H54 (cell line): Measurements from ENCODE around the gene PA2G4.
A peak's percentile ranks its signal among the peaks of the same experiment; 100 is the strongest.
"Not testable (repeated sequence)": the region's sequence is repeated elsewhere in the genome, so short reads cannot be mapped to it uniquely, and the experiment has no call there.

Experiments
- DNase-seq: peaks from one replicate; pipeline ENCODE4 v3.0.0; 2011; ENCODE audit warnings: low spot score, mixed read lengths; ENCODE audit not compliant: insufficient read length
- FAIRE-seq: peaks from 3 replicates; lab custom pipeline; 2011; peaks lifted over from hg19 to GRCh38; lab: Jason Lieb, UNC
- POLR2A ChIP-seq: IDR thresholded peaks from 2 replicates; pipeline ENCODE4 v1.6.1; 2011; ENCODE audit warnings: low read depth, mild to moderate bottlenecking, low read length

The PA2G4 gene

DNA sequence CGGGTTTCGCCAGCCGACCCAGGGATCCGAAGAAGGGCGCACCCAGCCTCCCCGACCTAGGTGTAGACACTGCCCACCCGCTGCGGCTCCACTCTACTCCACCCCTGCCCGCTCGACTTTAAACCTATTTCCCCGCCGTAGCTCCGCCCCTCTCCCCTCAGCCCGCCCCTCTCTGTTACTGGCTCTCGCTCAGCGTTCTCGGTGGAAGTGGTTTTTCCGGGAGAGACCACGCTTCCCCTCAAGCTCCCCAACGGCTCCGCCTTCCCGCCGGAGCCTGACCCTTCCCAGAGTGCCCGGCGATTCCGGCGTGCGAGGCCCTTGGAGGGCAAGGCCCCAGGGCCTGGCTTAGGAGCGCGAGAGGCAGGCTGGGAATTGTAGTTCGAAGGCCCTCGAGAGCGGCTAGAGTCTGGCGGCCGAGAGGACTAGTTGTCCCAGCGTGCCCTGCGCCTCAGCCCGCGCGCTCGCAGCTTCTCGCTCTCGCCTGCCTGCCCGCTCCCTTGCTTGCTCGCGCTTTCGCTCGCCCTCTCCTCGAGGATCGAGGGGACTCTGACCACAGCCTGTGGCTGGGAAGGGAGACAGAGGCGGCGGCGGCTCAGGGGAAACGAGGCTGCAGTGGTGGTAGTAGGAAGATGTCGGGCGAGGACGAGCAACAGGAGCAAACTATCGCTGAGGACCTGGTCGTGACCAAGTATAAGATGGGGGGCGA is at the start of gene PA2G4:
Gene PA2G4 (plus strand): TSS at position 451 of the 706 bp plus-strand sequence. CDS start 179 bp downstream, at position 630.
- FAIRE-seq = peak; percentile 81

DNA sequence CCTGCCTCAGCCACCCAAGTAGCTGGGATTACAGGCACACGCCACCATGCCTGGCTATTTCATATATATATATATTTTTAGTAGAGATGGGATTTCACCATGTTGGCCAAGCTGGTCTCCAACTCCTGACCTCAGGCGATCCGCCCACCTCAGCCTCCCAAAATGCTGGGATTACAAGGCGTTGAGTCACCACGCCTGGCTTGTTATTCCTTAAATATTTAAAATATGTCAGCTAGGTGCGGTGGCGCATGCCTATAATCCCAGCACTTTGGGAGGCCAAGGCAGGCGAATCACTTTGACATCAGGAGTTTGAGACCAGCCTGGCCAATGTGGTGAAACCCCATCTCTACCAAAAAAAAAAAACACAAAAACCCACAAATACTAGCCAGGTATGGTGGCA is 44.4 kb upstream of the PA2G4 start:
- not testable (repeated sequence) for FAIRE-seq, DNase-seq

More for the DNA sequence above, at the start of gene PA2G4:
- peak; percentile 93 for DNase-seq
- peak; percentile 94 for TF ChIP-seq POLR2A

DNA sequence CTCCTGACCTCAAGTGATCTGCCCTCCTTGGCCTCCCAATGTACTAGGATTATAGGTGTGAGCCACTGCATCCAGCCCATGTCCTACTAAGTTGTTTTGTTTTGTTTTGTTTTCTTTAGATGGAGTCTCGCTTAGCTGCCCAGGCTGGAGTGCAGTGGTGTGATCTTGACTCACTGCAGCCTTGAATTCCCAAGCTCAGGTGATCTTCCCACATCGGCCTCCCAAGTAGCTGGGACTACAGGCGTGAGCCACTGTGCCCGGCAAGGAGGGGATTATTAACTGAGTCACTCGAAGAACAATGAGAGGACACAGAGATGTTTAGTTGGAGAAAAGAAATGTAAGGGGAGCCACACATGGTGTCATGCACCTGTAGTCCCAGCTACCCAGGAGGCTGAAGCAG is 42.4 kb upstream of the PA2G4 start:
- no peak for TF ChIP-seq POLR2A
- FAIRE-seq (no peak), DNase-seq (no peak)

DNA sequence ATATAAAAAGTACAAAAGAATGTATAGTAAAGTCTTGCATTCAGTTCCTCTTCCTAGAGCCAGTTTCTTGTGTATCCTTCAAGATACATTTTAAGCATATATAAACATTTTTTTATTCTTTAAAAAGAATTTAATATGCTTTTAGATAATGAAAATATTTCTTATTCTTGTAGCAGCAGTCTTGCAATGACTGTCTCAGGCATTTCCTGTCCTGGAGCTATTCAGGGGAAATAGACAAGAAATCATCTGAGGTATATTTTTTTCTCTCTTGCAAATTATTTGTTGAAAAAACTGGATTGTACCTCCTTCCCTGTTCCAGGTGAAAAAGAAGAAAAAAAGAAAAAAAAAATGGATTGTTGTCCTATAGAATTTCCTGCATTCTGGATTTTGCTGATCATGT is 41.4 kb upstream of the PA2G4 start:
- FAIRE-seq (no peak), DNase-seq (no peak)
- TF ChIP-seq POLR2A = no peak

DNA sequence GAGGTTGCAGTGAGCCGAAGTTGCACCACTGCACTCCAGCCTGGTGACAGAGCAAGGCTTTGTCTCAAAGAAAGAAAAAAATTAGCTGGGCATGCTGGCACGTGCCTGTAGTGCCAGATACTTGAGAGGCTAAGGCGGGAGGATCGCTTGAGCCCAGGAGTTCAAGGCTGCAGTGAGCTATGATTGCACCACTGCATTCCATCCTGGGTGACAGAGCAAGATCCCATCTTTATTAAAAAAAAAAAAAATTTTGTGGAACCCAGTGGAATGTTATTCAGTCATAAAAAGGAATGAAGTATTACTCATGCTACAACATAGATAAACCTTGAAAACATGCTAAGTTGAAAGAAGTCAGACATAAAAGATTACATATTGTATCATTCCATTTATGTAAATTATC is 32.7 kb upstream of the PA2G4 start:
- TF ChIP-seq POLR2A = no peak
- DNase-seq = no peak
- no peak for FAIRE-seq

DNA sequence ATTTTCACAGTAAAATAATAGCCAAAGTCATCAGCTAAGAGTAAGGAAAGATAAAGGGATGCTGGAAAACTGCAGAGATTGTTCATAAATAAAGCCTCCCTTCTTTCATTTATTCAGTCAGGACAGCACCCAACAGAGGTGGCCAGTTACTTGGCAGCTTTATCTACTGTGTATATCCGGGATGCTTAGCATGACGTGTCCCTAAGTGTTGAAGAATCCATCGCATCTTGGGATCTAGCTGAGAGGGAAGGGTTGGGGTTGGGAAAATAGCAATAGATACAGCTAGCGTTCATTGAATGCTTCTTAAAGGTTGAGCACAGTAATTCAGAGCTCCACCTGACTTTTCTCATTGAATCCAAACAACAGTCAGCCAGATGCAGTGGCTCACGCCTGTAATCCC is 30.0 kb upstream of the PA2G4 start:
- no peak for TF ChIP-seq POLR2A
- FAIRE-seq (no peak), DNase-seq (no peak)

DNA sequence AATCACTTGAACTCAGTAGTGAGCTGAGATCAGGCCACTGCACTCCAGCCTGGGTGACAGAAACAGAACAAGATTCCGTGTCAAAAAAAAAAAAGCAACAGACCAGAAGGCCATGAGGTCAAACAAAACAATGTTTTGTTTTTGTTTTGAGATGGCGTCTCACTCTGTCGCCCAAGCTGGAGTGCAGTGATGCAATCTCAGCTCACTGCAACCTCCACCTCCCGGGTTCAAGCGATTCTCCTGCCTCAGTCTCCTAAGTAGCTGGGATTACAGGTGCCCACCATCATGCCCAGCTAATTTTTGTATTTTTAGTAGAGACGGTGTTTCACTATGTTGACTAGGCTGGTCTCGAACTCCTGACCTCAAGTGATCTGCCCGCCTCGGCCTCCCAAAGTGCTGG is 26.4 kb upstream of the PA2G4 start:
- FAIRE-seq, DNase-seq: not testable (repeated sequence)

DNA sequence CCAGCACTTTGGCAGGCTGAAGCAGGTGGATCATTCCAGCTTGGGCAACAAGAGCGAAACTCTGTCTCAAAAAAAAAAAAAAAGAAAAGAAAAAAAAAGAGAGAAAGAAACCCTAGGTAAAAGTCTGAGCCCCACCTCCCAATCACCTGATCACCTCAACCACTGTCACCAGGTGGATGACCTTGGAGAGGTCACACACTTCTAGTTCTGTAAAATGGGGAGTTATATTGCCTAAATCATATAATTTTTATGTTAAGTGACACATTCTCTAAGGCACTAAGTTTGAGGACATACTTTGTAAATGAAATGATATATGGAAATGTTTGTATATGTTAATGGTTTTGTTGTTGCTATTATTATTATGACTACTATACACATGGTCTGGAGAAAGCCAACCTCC is 25.9 kb upstream of the PA2G4 start:
- no peak for TF ChIP-seq POLR2A
- FAIRE-seq = no peak
- DNase-seq = no peak

DNA sequence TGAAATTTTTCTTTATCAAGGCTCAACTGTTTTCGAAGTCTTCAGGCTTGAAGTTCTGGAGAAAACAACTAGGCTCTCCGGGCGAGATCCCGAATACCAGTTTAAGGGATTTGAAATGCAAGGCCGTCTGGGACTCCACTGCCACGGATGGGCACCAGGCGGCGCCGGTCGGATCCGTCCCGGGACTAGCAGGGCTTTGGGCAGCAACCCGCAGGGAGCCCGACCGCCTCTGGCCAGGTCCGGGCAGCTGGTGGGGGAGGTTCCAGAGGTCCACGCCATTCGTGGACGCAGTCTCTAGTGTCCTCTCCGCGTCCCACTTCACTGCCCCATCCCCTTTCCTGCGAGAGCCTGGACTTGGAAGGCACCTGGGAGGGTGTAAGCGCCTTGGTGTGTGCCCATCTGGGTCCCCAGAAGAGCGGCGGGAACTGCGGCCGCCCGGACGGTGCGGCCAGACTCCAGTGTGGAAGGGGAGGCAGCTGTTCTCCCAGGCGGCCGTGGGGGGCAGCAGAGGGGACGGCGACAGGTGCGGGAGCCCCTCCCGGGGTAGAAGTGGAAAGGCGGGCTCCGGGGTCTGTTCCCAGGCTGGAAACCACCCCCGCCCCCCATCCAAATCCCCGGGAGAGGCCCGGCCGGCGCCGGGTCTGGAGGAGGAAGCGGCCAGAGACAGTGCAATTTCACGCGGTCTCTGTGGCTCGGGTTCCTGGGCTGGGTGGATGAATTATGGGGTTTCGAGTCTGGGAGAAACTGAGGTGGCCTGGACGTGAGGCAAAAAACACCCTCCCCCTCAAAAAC is 25.2 kb upstream of the PA2G4 start:
- DNase-seq = peak; percentile 79
- no peak for FAIRE-seq

DNA sequence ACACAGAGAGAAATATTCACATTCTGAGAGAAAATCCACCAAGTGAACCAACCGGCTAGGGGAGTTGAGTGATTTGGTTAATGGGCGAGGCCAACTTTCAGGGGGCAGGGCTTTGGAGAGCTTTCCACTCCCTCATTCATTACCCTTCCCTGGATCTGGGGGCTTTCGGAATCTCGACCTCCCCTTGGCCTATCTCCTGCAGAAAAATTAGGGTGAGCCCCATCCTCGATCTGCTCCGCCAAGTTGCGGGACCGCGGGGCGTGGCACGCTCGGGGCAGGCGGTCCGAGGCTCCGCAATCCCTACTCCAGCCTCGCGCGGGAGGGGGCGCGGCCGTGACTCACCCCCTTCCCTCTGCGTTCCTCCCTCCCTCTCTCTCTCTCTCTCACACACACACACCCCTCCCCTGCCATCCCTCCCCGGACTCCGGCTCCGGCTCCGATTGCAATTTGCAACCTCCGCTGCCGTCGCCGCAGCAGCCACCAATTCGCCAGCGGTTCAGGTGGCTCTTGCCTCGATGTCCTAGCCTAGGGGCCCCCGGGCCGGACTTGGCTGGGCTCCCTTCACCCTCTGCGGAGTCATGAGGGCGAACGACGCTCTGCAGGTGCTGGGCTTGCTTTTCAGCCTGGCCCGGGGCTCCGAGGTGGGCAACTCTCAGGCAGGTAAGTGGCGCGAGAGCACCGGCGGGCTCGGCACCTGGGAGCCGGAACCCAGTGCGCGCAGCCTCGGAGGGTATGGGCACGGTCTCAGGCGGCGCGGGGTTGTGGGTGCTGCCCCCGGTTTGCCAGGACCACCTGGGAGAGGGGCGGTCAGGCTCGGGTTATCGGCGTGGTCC is 24.4 kb upstream of the PA2G4 start, which contains the start of gene ERBB3:
Gene ERBB3 (plus strand): TSS at position 443 of the 833 bp plus-strand sequence. CDS start 136 bp downstream, at position 579.
- peak; percentile 89 for DNase-seq
- TF ChIP-seq POLR2A = no peak; the same call in 1 of the 2 replicates
- peak; percentile 75 for FAIRE-seq

More for the DNA sequence above, 25.2 kb upstream of the PA2G4 start:
- no peak for TF ChIP-seq POLR2A

DNA sequence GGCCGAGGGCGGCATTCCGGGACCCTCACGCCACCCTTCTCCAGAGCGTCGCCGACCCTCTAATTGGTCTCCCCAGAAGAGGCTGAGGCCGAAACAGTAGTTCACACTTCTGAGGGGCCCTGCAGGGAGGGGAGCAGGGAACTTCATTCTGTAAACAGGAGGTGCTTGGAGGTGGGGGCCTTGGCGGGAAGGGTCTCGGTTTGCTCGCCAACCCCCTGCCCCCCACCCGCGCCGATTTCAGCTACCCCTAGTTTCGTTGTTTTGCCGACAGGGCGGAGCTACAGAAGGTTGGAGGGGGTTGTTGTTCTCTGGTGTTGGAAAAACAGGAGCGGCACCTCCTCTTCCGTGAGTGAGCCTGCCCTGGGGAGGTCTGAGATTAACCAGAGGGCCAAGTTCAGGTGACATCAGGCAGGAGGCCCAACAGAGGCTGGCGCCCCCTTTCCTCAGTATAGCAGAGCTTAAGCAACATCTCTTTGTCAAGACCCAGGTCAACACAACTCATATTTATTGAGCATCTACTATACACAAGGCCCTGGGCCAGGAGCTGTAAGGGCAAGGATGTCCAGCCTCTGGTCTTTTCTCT is 23.7 kb upstream of the PA2G4 start:
- no peak for TF ChIP-seq POLR2A
- no peak for DNase-seq
- no peak for FAIRE-seq

DNA sequence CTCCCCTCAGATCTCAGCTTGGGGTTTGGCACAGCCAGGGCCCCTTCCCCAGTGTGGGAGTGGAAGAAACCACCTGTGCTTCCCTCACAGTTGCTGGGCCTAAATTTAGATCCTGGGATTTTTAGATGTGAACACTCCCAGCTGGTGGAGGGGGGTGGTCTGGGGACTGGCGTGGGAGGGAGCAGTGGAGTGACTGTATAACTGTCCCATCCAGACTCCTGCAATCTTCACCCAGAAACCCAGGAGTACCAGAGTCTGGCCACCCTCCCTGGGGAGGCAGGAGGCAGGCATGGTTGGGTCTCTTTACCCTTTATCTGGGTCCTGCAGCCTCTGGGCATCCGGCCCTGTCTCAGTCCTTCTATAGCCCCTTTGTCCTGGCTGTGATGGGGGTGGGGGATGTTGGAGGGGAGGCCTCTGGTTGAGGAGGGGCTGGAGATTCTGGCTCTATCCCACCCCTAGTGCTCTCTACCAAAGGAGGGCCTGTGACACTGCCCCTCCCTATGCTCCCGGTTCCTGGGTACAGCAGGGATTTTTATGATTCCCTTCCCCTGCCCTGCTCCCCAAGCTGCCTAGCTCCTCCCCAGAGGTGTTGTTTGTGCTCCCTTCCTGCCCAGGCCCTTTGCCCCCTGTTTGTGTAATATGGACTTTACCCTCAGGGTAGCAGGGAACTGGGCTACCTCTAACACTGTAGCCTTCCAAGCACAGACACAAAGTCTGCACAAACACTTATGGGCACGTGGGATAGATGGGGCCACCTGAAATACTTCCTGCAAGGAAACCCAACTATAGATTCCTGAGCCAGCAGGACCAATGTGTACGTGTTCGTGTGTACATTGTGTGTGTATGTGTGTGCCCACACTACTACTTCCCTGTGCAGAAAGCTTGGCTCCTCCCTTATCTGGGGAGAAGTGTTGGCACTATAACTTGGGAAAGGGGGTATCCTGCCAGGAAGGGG is 22.7 kb upstream of the PA2G4 start:
- FAIRE-seq (no peak), DNase-seq (no peak)
- TF ChIP-seq POLR2A = no peak
